ENCODE results near the gene VPS4A.

DNA sequence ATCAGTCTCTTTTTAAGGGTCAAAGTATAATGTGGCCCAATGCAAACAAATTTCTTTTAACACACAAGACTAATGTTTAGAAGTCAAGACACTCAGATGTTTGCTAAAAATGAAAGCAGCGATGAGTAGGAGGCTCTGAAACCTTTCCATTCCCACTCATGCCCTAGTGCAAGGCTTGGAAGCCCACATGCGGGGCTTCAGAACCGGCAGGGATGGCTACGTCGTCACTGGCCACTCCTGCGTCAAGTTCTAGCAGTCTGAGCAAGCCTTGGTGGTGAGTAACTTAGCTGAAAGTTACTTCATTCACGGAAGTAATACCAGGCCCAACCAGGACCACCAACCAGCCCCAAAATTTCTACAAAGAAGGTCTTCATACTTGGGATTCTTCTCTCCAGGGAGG, 55.3 kb downstream of the VPS4A start:
- no peak for TF ChIP-seq EZH2 (IDR thresholded peaks at IDR 0.05; ENCODE audit: borderline replicate concordance, insufficient read depth, low read depth, low read length, poor library complexity, severe bottlenecking)
- TF ChIP-seq, protein P1, sequence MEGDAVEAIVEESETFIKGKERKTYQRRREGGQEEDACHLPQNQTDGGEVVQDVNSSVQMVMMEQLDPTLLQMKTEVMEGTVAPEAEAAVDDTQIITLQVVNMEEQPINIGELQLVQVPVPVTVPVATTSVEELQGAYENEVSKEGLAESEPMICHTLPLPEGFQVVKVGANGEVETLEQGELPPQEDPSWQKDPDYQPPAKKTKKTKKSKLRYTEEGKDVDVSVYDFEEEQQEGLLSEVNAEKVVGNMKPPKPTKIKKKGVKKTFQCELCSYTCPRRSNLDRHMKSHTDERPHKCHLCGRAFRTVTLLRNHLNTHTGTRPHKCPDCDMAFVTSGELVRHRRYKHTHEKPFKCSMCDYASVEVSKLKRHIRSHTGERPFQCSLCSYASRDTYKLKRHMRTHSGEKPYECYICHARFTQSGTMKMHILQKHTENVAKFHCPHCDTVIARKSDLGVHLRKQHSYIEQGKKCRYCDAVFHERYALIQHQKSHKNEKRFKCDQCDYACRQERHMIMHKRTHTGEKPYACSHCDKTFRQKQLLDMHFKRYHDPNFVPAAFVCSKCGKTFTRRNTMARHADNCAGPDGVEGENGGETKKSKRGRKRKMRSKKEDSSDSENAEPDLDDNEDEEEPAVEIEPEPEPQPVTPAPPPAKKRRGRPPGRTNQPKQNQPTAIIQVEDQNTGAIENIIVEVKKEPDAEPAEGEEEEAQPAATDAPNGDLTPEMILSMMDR (IDR thresholded peaks at IDR 0.05): no peak

All from B cell (primary cell).